Gastroesophageal sphincter (tissue), 4 donors: ENCODE data around the gene BABAM2. TPM values are rescaled to one million over a fixed set of nuclear protein-coding genes. Genes with fewer than 3 reads are reported as not detected.

ENCODE experiments used
- ATAC-seq: fragments of 150-250 bp; one replicate; pipeline ENCODE4 v1.9.1; 2016; ENCODE audit warnings: mild to moderate bottlenecking, moderate library complexity
- H3K27ac ChIP-seq, 4 donors: fragments of 200-600 bp; sonication (generic) in 3 of 4; 1 replicate in 3 of 4; 2 replicates in 1 of 4; pipeline ENCODE4 v1.5.1; 2016 to 2019
- H3K27me3 ChIP-seq: fragments of 200-600 bp; sonication (generic); one replicate; pipeline ENCODE4 v1.5.1; 2019
- H3K36me3 ChIP-seq, 2 donors: fragments of 200-600 bp; sonication (generic); one replicate each; pipeline ENCODE4 v1.5.1; 2019; ENCODE audit warnings: control low read depth in 1 of 2
- H3K4me1 ChIP-seq, 3 donors: fragments of 200-600 bp; sonication (generic); 1 replicate in 2 of 3; 2 replicates in 1 of 3; pipeline ENCODE4 v1.5.1; 2016 to 2019; ENCODE audit warnings: control low read depth in 2 of 3
- H3K4me3 ChIP-seq, 2 donors: fragments of 200-600 bp; sonication (generic); one replicate each; pipeline ENCODE4 v1.5.1; 2019; ENCODE audit warnings: mild to moderate bottlenecking in 1 of 2, moderate library complexity in 1 of 2
- H3K9me3 ChIP-seq, 3 donors: fragments of 200-600 bp; sonication (generic); one replicate each; pipeline ENCODE4 v1.5.1; 2017 to 2019; ENCODE audit warnings: control low read depth in 2 of 3
- EP300 ChIP-seq: sonication (generic); formaldehyde crosslinking; IDR thresholded peaks from one replicate; pipeline ENCODE4 v1.6.1; 2017; ENCODE audit warnings: antibody characterized with exemption, mild to moderate bottlenecking
- POLR2A ChIP-seq, 2 donors: fragments of 450-650 bp; IDR thresholded peaks; one replicate each; pipeline ENCODE4 v1.6.1; 2017; ENCODE audit warnings: antibody characterized with exemption in 2 of 2, mild to moderate bottlenecking in 2 of 2, moderate library complexity in 1 of 2
- POLR2AphosphoS5 ChIP-seq: sonication (generic); formaldehyde crosslinking; IDR thresholded peaks from one replicate; pipeline ENCODE4 v1.6.1; 2017; ENCODE audit warnings: antibody characterized with exemption
- WGBS, 2 donors: methylation state at CpG; one replicate each; pipeline ENCODE4 v1.1.5; 2018; ENCODE audit warnings: low coverage in 1 of 2; 5-methylcytosine and 5-hydroxymethylcytosine counted together
- total RNA-seq, 4 donors: library from RNA; depleted of rRNA; stranded (reverse); fragments of >200 nt; gene quantifications; one replicate each; pipeline ENCODE4 v1.1.0, GENCODE V29; 2016
- TF ChIP-seq, protein P1 (sequence below), 4 experiments: fragments of 200-600 bp in 2 of 4; fragments of 450-650 bp in 2 of 4; sonication (generic) in 1 of 4; IDR thresholded peaks; one replicate each; pipeline ENCODE4 v1.5.1; 2017 to 2019; ENCODE audit warnings: antibody characterized with exemption in 4 of 4, mild to moderate bottlenecking in 2 of 4, moderate library complexity in 2 of 4

The BABAM2 gene
- total RNA-seq, 4 donors from 2014 or later, result 28.5 to 43.6 (median 37.4) TPM

DNA sequence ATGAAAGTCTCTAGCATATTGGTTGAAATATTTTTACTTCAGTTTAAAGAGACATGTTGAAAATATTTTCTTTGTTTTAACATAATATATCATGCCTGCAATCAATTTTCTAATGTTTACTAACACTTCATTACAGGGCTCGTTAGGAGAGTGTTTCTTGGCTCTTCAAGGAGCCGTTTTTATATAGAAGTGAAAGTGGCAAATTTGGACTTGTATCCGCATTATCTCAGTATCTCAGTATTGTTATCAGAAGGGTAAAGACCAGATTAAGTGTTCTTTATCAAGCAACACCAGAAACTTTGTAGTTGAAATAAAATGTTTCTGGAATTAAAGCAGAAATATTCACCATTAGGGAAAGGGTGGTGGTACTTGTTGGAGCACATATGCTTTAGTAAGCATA lies 97.8 kb downstream of the BABAM2 start:
- ATAC-seq, result no peak
- no peaks in the 10 kb centered on the region for H3K27me3 ChIP-seq
- WGBS, 2 donors, result 53 to 63% methylated on average over 3 of the region's 3 CpGs
- no peaks in the 10 kb centered on the region for H3K36me3 ChIP-seq
- no peak overlapping the region for H3K4me3 ChIP-seq
- peaks cover 0 to 20% (median 0%) of the 10 kb centered on the region in 3 donors for H3K4me1 ChIP-seq
- TF ChIP-seq EP300 (no peak), POLR2AphosphoS5 (no peak), POLR2A (IDR thresholded peaks at IDR 0.05) (no peak)
- TF ChIP-seq, protein P1, sequence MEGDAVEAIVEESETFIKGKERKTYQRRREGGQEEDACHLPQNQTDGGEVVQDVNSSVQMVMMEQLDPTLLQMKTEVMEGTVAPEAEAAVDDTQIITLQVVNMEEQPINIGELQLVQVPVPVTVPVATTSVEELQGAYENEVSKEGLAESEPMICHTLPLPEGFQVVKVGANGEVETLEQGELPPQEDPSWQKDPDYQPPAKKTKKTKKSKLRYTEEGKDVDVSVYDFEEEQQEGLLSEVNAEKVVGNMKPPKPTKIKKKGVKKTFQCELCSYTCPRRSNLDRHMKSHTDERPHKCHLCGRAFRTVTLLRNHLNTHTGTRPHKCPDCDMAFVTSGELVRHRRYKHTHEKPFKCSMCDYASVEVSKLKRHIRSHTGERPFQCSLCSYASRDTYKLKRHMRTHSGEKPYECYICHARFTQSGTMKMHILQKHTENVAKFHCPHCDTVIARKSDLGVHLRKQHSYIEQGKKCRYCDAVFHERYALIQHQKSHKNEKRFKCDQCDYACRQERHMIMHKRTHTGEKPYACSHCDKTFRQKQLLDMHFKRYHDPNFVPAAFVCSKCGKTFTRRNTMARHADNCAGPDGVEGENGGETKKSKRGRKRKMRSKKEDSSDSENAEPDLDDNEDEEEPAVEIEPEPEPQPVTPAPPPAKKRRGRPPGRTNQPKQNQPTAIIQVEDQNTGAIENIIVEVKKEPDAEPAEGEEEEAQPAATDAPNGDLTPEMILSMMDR (IDR thresholded peaks at IDR 0.05), result no peak
- no peaks in the 10 kb centered on the region for H3K9me3 ChIP-seq
- no peak overlapping the region for H3K27ac ChIP-seq

DNA sequence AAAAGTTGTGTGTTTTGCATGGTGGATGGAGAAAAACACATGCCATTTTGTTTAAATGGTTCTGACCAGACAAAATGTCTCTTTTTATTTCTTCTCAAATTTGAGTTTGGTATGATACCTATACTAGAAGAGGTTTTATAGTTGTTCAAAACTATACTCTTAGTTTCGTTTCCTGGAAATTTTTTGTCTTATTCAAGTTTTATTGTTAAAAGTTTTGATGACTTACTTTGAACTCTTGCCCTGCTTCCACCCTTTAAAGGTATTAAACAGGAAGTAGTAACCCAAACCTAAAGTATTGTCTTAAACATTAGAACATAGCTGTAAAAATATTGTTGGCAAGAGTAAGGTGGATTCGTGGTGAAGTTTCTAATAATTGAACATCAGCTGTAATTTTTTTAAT lies 98.2 kb downstream of the BABAM2 start:
- H3K9me3 ChIP-seq, result no peaks in the 10 kb centered on the region
- no peak for TF ChIP-seq POLR2AphosphoS5
- TF ChIP-seq EP300, result no peak
- TF ChIP-seq, protein P1 (IDR thresholded peaks at IDR 0.05), result no peak
- TF ChIP-seq POLR2A (IDR thresholded peaks at IDR 0.05), result no peak
- peaks cover 0 to 20% (median 0%) of the 10 kb centered on the region in 3 donors for H3K4me1 ChIP-seq
- no peaks in the 10 kb centered on the region for H3K36me3 ChIP-seq
- no peaks in the 10 kb centered on the region for H3K27me3 ChIP-seq
- H3K27ac ChIP-seq, result no peak overlapping the region
- no peak for ATAC-seq
- no peak overlapping the region for H3K4me3 ChIP-seq
- 70 to 97% methylated on average over 2 of the region's 2 CpGs for WGBS, 2 donors

DNA sequence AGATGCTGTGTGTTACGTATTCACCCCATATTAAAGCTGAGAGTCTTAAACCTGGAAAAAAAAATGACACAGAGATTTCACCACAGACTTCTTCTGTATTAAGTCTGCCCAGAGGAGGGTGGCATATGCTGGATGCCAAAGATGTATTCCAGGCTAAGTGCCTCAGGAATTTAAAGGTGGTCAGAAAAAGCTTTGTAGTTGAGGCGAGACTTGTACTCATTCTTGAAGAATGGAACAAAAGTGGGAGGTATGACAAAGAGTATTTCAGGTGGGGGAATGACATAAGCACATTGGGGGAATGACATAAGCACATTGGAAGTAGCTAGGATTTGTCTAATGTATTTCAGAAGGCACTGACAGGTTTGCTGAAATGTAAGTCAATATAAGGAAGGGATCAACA lies 98.6 kb downstream of the BABAM2 start:
- no peaks in the 10 kb centered on the region for H3K36me3 ChIP-seq
- no peaks in the 10 kb centered on the region for H3K9me3 ChIP-seq
- WGBS, 2 donors, result 92 to 95% methylated on average over 2 of the region's 2 CpGs
- no peaks in the 10 kb centered on the region for H3K27me3 ChIP-seq
- H3K4me1 ChIP-seq, result peaks cover 0 to 20% (median 0%) of the 10 kb centered on the region in 3 donors
- no peak overlapping the region for H3K4me3 ChIP-seq
- no peak overlapping the region for H3K27ac ChIP-seq
- no peak for TF ChIP-seq POLR2A (IDR thresholded peaks at IDR 0.05)
- TF ChIP-seq POLR2AphosphoS5, result no peak
- no peak for TF ChIP-seq EP300
- TF ChIP-seq, protein P1 (IDR thresholded peaks at IDR 0.05), result no peak
- no peak for ATAC-seq

DNA sequence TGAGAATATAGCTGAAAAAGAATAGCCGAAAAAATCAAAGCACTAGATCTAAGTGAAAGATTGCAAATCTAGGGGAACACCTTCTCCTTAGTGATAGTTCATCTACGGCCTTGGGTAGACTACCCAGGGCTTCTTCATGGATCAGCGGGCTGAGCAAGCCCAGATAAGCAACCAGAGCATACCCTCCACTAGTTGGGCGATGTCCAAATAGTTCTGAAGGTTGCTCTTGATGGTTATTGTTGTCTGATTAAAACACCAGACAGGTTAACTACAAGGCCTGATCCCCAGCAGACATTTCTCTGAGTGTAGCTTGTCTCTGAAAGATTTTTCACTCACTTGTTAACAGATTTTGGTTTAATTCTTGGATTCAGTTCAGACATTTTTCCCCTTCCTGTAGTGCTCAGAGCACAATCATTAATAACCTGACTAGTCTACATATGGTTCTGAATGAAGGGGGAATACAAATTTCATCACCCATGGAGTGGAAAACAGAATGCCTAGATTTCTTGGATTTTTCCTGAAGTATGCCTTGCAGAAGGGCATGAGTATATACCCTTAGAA lies 99.6 kb downstream of the BABAM2 start:
- Histone ChIP-seq H3K27me3 (no peaks in the 10 kb centered on the region), H3K4me3 (no peak overlapping the region), H3K4me1 (peaks cover 0 to 20% (median 0%) of the 10 kb centered on the region in 3 donors), H3K27ac (no peak overlapping the region), H3K36me3 (peaks cover 0 to under 1% of the 10 kb centered on the region in 2 donors), H3K9me3 (no peaks in the 10 kb centered on the region)
- ATAC-seq, result no peak
- 96 to 100% methylated on average over 3 to 4 of the region's 4 CpGs for WGBS, 2 donors
- TF ChIP-seq EP300 (no peak), POLR2AphosphoS5 (no peak), POLR2A (IDR thresholded peaks at IDR 0.05) (no peak)
- TF ChIP-seq, protein P1 (IDR thresholded peaks at IDR 0.05), result no peak

- Histone ChIP-seq H3K9me3 (no peaks in the 10 kb centered on the region), H3K27me3 (no peaks in the 10 kb centered on the region), H3K27ac (no peak overlapping the region), H3K36me3 (peaks cover 0 to 7% of the 10 kb centered on the region in 2 donors), H3K4me1 (peaks cover 0 to 20% (median 0%) of the 10 kb centered on the region in 3 donors), H3K4me3 (no peak overlapping the region)
- TF ChIP-seq POLR2A (IDR thresholded peaks at IDR 0.05), result no peak
- TF ChIP-seq EP300, result no peak
- TF ChIP-seq, protein P1 (IDR thresholded peaks at IDR 0.05), result no peak
- no peak for TF ChIP-seq POLR2AphosphoS5
- ATAC-seq, result no peak
- 14 to 20% methylated on average over 1 of the region's 1 CpG for WGBS, 2 donors
Observed at GRCh38 chr2:27991146-27991545, 100.6 kb downstream of the BABAM2 start.
